ENCODE data around the gene NDUFA8.
A peak's percentile ranks its signal among the peaks of the same experiment; 100 is the strongest.

NDUFA8 gene

DNA sequence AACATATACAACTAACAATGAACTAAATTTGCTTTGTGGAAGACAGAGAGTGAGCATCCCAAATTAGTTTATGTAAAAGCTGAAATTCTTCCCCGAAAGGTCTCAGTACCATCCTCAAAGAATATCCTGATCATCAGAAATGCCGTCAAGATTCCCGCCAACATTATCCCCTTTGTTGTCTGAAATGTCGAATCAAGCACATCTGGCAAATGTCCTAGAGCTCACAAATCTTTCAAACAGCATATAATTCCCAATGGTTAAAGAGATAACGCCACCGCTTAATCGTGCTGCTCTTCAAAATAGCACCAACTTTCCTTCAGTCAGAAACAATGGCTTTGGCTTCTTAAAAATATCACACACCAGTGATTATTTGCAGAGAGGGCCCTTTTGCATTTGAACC, 23.9 kb upstream of the NDUFA8 start:
- DNase-seq: no peak

DNA sequence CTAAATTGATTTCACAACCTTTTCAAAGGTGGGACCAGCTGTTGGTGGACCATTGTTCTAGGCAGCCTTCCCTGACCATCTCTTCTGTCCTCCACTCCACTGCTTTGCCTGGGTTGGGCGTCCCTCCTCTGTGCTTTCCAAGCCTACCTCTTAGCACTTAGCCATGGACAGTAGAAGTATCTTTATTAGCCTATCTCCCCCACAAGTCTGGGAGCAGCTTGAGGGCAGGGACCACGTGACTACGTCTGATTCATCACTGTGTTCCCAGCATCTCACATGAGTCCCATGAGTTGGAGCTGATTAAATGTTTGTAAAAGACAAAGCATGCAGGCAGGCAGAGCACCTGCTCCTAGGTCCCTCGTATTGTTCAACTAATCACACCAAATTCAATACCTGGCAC, 21.1 kb upstream of the NDUFA8 start:
- peak; percentile 82 for DNase-seq

DNA sequence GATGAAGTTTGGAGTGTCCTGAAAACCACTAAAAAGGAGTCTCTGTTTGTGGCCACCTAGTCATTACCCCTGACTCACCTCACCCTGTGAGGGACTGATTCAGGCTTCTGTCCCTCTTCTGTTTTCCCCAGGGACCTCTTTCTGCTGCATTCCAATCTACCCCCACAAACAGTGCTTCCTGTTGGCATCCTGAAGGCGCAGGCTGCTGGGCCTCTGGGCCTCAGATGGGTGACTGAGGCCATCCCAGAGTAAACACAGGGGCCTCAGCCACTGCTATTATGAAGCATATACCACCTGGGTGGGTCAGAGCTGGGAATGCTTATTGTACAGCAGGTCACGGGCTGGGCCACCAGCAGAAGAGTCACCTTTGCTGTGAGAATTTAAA, 20.1 kb upstream of the NDUFA8 start:
- peak; percentile 59 for DNase-seq

DNA sequence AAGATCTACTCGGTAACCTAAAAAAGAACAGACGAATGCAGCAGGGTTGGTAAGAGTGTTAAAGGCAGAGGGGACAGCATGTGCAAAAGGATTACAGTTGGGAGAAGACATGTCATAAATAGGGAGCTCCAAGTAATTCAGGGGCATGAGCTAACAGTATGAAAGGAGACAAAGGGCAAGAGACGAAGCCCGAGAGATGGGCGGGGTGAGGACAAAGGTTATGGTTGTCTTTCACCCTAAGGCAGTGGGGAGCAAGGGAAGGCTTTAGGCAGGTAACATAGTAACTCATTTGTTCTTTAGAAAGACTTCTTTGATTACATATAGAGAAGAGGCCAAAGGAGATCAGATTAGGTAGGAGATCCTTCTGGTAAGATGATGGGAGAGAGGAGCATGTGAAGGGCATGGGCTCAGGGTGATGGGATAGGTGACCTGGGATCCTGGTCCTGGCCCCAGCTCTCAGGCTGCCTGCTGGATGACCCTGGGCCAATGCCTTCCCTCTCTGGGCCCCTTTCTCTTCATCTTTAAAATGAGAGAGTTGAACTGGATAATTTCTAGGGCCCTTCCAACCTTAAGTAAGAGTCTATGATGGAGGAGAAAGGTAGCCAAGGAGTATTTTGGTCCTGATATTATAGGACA, 19.6 kb upstream of the NDUFA8 start:
- DNase-seq: no peak

DNA sequence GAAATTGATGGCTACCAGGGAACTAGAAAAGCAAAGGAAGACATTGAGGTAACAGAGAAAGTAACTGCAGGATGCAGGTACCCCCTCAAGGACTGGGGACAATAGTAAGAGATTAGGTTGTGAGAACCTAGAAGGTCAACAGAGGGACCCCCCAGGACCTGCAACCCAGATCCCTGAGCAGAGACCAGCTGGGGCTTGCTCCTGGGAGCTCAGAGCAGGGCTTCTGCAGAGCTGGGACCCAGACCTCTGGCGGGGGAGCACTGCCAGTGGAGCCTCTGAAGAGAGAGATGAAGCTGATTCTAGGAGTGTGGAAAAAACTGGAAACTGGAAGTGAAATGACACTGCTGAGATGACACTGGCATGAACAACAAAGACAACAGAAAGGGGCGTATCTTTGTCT, 17.3 kb upstream of the NDUFA8 start:
- DNase-seq: no peak

DNA sequence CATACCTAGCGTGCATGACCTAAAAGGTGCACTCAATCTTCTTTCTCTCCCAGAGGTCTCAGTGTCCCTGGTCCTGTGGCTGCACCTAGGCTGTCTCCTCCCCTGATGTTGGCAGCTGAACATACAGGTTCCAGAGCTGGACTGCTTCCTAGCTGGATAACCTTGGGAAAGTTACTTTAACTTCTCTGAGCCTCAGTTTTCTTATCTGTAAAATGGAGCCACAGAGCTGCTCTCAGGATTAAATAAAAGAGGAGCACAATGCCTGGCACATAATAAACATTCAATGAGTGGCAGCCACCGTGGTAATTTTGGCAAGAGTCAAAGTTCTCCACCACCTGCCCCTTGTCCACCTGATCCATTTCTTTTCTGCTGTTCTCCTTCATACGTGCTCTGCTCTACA, 14.1 kb upstream of the NDUFA8 start:
- no peak for DNase-seq

DNA sequence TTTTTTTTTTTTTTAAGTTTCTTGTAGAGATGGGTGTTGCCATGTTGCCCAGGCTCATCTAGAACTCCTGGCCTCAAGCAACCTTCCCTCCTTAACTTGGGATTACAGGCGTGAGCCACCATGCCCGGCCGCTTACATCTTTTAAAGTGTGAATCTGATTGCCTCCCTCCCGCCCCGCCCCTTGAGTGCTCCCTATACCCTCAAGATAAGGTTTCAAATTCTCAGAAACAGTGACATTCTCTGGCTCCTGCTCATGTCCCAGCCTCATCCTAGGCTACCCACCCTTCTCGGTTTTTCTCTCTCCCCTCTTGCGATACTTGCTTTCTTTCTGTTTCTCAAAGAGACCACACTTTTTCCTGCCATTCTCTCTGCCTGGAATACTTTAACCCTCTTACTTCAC, 12.6 kb upstream of the NDUFA8 start:
- DNase-seq: no peak

DNA sequence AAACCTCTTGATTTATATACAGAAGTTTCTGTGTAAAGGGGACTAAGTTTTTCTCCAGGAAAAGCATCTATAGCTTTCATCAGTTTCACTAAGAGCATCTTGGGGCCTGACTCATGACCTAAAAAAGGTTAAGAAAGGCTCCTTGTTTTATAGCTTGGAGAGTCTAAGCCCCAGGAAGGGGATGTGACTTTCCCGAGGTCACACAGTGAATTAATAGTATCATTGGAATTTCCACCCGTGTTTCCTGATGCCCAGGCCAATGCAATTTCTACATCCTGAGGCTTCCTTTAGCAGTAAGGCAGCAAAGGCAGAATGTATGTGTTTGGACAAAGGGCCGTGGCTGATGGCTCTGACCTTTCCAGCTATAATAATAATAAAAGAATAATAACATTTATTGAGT, 8.8 kb upstream of the NDUFA8 start:
- peak; percentile 19 for DNase-seq

DNA sequence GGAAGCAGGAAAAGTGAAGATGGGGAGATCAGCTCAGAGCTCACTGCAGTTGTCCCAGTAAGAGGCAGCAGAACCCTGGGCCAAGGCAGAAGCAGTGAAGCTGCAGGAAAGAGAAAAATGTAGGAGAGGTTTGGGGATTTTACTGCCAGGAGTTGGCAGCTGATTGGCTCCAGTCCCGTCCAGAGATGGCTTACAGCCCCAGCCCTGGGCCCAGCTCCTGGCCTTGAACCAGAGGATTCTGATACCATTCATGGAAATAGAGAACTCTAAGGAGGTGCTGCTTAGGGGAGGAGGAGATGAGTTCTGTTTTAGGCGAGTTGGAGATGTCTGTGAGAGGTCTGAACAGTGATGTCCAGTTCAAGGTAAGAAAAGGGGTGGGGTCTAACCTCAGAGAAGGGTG, 4.7 kb upstream of the NDUFA8 start:
- no peak for DNase-seq

DNA sequence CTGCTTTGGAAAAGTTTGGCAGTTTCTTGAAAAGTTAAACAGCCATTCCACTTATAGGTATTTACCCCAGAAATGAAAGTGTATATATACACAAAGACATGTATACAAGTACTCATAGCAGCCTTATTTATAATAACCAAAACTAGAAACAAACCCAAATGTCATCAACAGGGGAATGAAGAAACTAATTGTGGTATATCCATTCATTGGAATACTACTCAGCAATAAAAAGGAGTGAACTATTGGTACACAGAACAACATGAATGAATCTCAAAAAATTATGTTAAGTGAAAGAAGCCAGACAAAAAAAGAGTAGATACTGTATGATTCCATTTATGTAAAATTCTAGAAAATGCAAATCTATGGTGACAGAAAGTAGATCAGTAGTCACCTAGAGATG, 2.8 kb upstream of the NDUFA8 start:
- no peak for DNase-seq

DNA sequence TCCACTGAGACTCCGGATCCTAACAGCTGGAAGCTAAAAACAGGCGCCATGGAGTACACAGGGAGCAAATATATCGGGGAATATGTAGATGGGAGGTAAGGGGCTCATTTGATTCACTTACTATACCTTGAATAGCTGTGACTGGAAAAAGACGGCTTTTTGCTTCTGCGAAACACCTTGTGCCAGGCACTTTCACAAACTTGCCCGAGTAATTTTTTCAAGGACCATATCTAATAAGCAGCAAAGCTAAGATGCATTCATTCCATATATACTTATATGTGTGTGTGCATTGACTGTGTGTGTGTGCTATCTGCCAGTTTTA, 307 bp upstream of the NDUFA8 start:
- DNase-seq: no peak

DNA sequence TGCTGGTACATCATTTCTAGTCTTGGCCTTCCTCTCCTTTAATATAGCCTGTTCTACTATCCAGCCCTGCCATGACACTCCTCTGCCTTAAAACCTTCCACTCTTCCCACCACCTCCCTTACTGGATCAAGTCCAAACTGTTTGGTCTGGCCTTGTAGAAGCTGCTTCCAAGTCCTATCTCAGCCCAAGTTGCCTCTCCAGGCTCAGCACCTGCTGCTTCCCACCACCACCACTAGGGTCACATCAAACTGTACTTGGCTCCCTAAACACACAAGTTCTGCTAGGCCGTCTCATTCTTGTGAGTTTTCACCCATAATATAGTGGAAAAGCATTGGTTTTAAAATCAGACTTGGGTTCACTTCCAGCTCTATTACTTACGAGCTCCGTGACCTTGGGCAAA, 1.4 kb downstream of the NDUFA8 start:
- peak; percentile 54 for DNase-seq

DNA sequence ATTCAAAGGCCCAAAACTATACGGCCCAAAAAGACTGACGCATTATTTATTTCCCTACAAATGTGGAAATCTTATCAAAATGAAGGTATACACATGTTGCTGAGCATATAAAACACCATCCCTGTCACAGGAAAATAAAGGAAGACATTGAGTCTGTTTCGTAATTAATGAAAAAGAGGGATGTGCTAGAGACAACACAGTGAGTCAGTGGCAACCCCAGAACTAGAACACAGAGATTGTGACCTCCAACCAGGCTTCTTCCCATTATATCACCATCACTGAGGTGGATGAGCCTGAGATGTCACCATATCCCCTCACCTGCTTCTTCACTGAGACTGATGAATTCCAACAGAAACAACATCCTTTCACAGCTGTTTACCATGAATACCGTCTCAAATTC, 3.8 kb downstream of the NDUFA8 start:
- DNase-seq: no peak

DNA sequence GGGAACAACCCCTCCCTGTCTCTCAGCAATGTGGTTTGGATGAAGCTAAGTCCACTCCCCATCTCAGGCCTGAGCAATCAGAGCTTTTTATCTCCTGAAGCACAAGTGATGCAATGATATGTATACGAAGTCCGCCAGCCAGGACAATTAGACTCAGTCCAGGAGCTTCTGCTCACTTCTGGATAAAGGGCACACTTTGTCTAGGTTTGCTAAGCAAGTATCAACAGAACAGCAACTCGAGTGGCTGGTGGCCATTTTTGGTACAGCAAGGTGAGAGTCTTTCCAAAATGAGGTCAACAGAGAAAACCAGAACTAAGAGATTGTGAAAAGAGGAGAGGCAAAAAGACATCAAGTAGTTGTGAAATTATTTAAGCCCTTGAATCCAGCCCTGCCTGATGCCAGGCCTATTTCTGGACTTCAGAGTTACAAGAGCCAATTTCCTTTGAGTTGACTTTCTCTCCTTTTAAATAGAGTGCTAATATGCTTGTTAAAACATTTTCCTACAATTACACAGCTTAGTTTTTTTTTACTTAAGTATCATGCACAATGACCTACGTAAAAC, 8.2 kb downstream of the NDUFA8 start:
- DNase-seq: no peak

DNA sequence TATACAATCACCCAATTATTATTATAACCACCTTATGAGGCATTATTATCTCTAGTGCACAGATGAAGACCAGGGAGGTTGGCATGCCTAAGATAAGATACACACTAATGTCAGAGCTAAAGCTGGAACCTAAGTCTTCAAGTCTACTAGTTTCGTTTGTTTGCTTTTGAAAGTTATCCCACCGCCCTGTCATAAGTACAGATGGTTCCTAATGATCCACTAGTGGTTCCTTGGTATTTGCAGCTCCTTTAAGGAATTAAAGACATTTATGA, 14.1 kb downstream of the NDUFA8 start:
- no peak for DNase-seq

DNA sequence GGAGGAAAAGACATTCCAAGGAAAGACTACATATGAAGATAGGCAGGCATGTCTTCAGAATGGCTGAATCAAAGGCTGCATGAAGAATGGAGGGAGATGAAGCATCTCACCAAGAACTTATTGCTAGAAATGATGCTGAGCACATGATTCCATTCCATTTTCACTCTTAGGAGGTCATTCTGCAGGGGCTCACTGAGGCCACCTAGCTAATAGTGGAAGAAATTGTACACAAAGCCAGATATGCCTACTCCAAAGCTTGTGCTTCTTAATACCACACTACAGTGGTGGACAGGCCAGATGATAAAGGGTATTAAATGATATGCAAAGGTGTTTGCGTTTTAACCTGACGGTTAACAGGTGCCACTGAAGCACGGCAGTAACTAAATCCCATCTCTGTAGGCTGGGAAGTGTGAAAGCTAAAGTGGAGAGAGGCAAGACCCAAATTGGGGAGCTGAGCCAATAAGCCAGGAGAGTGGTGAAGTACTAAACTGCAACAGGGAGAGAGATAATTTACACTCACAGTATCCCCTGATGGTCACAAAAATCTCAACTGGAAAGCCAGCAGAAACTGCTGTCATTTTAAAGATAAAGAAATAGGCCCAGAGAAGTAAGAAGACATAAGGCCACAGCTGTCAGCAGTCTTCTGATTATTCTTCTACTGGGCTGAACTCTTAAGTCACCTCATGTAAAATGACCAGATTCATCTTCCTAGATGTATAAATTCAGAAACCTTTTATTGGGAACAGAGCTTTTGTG, 14.6 kb downstream of the NDUFA8 start:
- DNase-seq: no peak

DNA sequence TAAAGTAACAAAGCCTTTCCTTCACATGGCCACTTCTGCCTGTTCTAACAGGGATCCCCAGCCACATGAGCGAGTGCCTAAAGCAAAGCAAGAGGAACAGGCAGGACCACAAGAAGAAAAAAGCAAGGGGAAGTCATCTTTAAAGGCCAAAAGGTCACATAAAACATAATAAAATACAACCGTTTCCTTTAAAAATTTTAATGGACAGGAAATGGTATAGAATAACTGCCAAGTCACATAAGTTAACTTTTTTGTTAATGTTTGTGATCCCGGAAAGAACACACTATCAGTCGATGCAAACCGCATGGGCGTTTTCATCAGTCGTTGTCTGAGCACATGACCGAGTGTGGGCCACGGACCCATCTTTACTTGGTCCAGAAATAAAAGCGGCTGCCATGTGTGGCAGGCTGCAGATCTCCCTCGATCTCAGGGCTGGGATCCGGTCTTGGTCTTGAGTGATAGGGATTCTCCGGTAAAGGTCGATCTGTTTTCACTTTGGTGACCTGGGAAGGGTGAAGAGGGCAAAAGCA, 15.6 kb downstream of the NDUFA8 start:
- no peak for DNase-seq

DNA sequence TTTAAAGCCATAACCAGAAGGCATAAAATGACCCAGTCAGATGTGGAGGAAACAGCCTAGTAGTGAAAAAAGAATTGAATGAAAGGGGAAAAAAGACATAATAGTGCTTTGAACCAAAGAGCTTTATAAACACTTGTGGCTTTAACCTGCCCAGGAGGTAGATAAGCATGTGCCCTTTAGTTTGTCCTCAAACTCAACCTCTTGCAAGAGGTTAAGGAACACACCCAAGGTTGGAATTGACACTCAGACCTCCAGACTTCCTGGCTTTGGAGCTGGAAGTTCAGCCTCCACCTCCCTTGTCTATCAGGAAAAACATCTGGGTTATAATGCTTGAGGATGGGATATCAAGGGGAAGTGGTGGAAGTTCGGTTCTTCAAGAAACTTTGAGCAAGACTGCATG, 16.3 kb downstream of the NDUFA8 start:
- DNase-seq: no peak

DNA sequence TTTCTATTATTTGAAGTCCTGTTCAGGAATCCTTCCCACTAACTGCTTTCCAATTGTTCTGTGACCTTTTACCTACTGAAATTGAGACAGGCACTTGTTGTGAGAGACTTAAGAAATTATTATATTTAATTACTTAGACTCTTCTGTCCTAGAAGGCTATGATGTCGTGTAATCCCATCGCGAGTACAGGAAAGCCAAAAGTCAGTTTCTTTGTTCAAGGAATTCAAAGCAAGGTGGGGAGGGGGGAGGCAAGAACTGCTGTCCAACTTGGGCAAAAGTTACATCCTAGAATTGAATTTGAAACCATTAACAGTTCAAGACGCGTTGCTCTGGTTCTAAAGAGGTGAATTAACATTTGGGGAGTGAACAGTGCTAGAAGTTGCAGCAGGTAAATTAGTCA, 17.9 kb downstream of the NDUFA8 start:
- DNase-seq: no peak

DNA sequence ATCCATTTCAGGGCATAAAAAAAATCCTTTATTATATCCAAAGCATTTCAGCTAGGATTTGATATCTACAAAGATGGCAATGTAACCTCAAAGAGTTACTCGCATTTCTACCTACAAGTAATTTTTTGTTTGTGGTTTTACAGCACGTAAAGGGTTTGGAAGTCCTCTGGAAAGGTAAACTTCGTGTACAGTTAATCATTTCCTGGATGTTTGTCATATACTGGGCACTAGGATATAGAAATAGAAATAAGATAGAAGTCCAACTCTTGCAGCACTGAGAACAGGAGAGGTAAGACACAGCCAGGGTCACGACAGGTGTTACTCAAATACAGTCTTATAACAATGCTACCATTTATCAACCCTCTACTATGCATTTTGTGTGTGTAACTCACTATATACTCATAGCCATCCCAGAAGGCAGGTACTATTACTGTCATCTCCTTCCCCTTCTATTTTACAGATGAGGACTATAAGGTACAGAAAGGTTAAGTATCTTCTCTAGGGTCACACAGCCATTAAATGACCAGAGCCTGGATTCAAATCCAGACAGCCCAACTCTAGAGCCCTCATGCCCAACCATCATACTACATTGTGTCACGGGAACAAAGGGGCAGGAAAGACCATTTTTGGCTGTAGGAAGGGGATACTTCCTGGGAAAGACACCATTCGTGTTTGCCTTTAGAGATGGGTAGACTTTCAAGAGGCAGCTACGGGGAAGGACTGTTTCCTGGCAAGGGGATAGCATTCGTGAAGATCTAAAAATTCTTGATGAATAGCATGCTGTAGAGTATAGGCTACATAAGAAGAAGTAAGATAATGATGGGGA, 19.0 kb downstream of the NDUFA8 start:
- no peak for DNase-seq

DNA sequence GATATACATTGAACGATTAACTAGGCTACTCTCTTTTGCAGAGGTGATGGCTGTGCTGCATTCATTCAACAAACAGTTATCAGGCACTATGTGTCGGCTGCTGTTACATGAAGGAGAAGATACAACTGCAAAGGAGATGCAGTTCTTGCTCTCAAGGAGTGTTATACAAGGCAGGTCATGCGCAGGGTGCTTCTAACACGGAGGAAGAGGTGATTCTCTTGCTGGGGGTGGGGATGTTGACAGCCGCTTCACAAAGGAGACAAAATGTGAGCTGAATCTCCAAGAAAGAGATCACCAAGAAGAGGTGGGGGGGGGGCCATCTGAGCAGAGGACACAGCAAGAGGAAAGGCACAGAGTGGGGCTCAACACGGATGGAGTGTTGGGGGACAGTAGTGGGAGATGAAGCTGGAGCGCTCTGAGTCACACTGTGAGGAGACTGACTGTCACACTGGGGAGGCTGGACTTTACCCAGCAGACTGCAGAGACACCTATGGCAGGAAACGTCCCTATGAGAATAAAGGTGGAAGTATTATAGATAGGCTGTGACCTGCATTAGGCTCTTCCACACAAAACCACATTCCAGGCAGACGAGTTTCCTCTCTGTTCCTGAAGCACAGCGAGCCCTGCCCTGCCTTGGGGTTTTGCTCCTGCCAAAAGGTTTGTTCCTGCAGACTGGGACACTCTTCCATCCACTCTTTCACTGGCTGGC, 20.9 kb downstream of the NDUFA8 start:
- no peak for DNase-seq

DNA sequence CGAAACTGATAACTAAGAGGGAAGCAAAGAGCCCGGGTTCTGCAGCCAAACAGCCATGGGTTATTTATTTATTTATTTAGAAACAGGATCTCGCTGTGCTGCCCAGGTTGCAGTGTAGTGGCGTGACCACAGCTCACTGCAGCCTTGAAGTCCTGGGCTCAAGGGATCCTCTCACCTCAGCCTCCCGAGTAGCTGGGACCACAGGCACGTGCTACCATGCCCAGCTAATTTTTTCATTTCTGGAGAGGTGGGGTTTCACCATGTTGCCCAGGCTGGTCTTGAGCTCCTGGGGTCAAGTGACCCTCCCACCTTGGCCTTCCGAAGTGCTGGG, 24.1 kb downstream of the NDUFA8 start:
- no peak for DNase-seq

DNA sequence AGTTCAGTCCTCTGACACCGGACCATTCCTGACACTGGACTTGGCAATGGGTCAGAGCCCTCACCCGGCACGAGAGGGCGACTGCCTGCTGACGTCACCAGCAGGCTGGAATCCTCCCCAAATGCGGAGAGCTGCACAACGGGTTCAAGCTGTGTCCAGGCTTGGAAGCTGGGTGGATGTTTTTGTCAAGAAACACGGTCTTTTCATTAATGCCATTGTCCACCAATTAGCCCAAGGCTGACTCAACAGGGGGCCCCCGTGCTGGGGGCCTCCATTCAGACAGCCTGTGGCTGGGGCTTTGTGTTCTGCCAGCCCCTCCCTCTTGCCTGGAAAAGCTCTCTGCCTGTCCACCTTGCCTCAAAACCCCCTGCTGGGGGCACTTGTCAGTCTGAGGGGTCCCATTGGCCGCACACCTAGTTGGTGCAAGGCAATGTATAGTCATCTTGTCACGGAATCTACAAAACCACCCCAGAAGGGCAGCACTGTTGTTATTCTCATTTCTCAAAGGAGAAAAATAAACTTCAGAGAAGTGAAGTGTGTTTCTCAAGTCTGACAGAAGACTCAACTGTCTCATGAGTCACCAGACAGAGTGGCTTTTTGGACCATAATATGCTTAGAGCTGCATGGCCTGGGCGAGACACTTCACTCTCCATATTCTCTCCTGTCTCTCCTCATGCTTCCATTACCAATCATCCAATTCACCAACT, 24.6 kb downstream of the NDUFA8 start:
- DNase-seq: peak; percentile 26
